Measurements from ENCODE around the gene CYP27A1.
A peak's percentile ranks its signal among the peaks of the same experiment; 100 is the strongest.

Gene CYP27A1

DNA sequence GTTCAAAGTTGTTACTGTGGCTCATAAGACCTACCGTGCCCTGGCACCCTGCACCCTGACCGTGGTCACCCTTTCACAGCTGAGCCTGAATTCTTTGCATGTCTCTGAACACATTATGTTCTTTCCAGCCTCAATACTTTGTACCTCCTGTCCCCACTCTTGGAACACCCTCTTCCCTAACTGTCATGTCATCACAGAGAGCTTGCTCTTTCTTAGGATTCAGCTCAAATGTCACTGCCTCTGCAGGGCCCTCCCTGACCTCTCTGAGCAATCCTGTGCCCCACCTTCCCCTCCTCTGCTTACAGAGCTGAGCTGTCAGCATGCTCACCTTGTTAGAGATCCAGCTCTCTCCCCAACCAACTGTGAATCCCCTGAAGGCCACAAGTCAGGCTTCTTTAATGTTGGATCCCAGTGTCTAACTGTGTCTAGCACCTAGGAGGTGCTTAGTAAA, 34.6 kb downstream of the CYP27A1 start:
- H3K4me3 Mint-ChIP-seq, result no peak overlapping the region
- ATAC-seq (replicated peaks; ENCODE audit: extremely low read depth, poor library complexity, severe bottlenecking) (no peak), DNase-seq (ENCODE audit: low spot score in 2 of 2) (no peak)
- H3K9me3 Mint-ChIP-seq, result no peaks in the 10 kb centered on the region
- H3K27me3 Mint-ChIP-seq, result peaks cover 68% of the 10 kb centered on the region
- H3K27ac Mint-ChIP-seq (ENCODE audit: low read depth), result no peak overlapping the region
- no peaks in the 10 kb centered on the region for H3K4me1 Mint-ChIP-seq
- peaks cover 2% of the 10 kb centered on the region for H3K36me3 Mint-ChIP-seq (ENCODE audit: insufficient read depth)

DNA sequence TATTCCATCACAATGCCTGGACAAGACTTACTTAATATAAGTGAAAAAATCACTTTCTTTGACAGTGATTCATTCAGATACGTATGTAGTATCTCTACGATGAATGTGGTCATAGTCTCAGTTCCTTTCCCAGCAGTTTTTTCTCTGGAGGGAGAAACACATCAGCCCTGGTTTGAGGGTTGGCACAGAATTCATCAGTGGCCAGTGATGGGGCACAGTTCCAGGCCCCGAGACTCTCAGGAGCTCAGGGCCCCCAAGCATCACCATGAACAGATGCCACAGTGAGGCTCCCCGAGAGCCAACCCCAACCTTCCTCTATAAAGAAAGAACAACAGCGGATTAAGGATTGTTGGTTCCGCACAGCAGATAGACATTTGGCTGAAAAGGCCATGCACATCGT, 37.1 kb downstream of the CYP27A1 start:
- Mint-ChIP-seq H3K4me3 (no peak overlapping the region), H3K27me3 (peaks cover 68% of the 10 kb centered on the region), H3K4me1 (no peaks in the 10 kb centered on the region), H3K9me3 (no peaks in the 10 kb centered on the region), H3K27ac (ENCODE audit: low read depth) (no peak overlapping the region), H3K36me3 (ENCODE audit: insufficient read depth) (peaks cover 2% of the 10 kb centered on the region)
- no peak for ATAC-seq (replicated peaks; ENCODE audit: extremely low read depth, poor library complexity, severe bottlenecking)
- no peak for DNase-seq (ENCODE audit: low spot score in 2 of 2)

DNA sequence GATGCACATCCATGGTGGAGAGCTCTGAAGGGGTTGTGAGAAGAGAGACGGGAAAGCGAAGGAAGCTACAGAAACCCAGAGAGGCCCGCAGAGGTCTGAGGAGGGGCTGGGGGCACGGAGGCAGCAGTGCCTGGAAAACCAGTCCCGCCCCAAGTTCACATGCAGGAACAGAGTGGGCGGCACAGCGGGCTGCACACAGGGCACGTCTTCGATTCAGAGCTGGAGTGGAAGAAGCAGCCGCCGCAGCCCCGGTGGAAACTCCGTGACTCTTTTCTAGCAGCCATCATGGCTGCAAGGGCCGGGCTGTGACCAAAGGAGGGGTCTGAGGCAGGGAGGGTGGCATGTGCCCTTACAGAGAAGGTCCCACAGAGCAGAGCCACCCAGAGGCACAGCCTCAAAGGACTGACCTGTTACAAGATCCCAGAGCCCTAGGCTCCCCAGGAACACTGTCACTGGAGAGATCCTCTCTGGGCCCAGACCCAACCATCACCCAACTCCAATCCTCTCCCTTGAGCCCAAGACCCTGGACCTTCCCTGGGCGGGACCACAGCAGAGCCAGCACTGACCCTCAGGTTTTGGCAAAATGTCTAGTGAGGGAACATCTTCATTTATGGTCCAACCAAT, 38.9 kb downstream of the CYP27A1 start:
- Mint-ChIP-seq H3K9me3 (no peaks in the 10 kb centered on the region), H3K27me3 (peaks cover 66% of the 10 kb centered on the region), H3K4me3 (no peak overlapping the region), H3K27ac (ENCODE audit: low read depth) (no peak overlapping the region), H3K36me3 (ENCODE audit: insufficient read depth) (peaks cover 2% of the 10 kb centered on the region), H3K4me1 (no peaks in the 10 kb centered on the region)
- ATAC-seq (replicated peaks; ENCODE audit: extremely low read depth, poor library complexity, severe bottlenecking) (no peak), DNase-seq (ENCODE audit: low spot score in 2 of 2) (no peak)

DNA sequence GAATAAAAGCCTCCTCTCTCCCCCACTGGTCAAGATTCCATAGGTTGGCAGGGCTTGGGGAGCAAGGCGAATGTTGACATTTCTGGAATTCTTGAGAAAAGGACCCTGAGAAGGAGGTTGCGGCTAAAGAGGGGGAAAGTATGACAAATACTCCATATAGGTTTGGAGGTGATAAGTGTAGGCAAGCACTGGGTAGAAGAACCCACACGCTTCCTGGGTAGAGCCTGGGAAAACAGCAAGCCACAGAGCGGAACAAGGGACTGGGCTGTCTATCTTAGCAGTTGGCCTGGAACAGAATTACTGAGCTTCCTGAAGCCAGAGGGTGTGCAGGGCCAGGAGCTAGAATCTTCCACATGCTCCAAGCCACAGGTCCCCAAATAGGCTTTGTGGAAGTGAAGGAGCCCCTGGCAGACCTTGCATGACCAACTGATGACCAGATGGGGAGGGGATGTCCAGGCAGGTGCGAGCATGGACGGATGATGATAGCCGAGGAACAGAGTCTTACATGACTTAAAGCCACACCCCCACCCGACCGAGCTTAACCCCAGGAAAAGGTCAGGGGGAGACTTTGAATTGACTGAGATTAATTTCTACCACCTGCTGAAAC, 39.8 kb downstream of the CYP27A1 start:
- ATAC-seq (replicated peaks; ENCODE audit: extremely low read depth, poor library complexity, severe bottlenecking) (no peak), DNase-seq (ENCODE audit: low spot score in 2 of 2) (no peak)
- no peak overlapping the region for H3K27ac Mint-ChIP-seq (ENCODE audit: low read depth)
- peaks cover 66% of the 10 kb centered on the region for H3K27me3 Mint-ChIP-seq
- H3K4me3 Mint-ChIP-seq, result no peak overlapping the region
- no peaks in the 10 kb centered on the region for H3K4me1 Mint-ChIP-seq
- H3K36me3 Mint-ChIP-seq (ENCODE audit: insufficient read depth), result peaks cover 2% of the 10 kb centered on the region
- H3K9me3 Mint-ChIP-seq, result no peaks in the 10 kb centered on the region

DNA sequence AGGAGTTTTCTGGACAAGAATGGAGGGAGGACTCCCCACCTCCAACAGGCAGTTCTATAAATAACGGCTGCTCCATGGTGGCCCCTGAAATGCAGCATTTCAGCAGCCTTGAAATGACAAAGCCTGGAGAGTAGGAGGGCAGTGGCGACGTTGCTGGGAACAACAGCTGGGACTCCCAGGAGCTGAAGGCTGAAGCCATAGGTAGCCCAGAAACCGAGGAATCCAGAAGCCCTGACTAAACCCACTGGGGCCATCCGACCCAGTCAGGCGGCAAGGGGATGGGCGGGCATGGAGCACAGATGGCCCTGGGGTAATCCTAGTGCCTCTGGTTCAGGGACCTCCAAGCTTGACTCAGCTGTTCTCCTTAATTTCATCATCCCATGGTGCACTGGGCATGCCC, 40.7 kb downstream of the CYP27A1 start:
- Mint-ChIP-seq H3K4me3 (no peak overlapping the region), H3K36me3 (ENCODE audit: insufficient read depth) (peaks cover 2% of the 10 kb centered on the region), H3K27ac (ENCODE audit: low read depth) (no peak overlapping the region), H3K9me3 (no peaks in the 10 kb centered on the region), H3K27me3 (peaks cover 66% of the 10 kb centered on the region), H3K4me1 (no peaks in the 10 kb centered on the region)
- no peak for DNase-seq (ENCODE audit: low spot score in 2 of 2)
- no peak for ATAC-seq (replicated peaks; ENCODE audit: extremely low read depth, poor library complexity, severe bottlenecking)

DNA sequence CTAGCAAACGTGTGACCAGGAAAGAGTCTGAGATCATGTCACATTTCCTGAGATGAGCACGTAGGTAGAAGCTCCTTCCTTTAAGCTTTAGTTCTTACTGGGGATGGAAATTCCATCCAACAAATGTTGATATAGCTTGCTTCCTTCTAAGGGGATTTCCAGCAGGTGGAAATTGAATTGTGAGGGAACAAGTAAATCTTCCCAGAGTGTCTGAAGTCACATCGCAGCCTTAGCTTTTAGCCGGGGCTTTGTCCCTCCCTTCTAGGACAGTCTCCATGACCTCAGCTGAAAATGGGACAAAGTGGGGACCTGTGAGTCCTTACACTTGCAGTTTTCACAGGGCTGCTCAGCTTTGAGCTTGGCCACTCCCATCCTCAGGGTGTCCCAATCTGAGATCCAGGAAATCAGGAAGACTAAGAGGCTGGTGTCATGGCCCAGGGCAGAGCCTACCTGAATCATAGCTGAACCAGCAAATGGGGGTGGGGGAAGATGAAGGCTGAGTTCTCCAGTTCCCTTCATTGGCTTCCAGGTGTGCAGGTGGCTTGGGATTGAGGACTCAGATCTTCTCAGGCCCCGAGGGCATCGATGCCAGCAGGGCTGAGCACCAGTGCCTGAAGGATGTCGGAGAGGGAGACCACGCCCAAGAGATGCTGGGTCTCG, 41.4 kb downstream of the CYP27A1 start:
- Mint-ChIP-seq H3K4me1 (no peaks in the 10 kb centered on the region), H3K27ac (ENCODE audit: low read depth) (peak overlapping the region; percentile 74), H3K27me3 (peaks cover 66% of the 10 kb centered on the region), H3K9me3 (no peaks in the 10 kb centered on the region), H3K4me3 (no peak overlapping the region), H3K36me3 (ENCODE audit: insufficient read depth) (peaks cover 2% of the 10 kb centered on the region)
- DNase-seq (ENCODE audit: low spot score in 2 of 2), result no peak
- no peak for ATAC-seq (replicated peaks; ENCODE audit: extremely low read depth, poor library complexity, severe bottlenecking)

DNA sequence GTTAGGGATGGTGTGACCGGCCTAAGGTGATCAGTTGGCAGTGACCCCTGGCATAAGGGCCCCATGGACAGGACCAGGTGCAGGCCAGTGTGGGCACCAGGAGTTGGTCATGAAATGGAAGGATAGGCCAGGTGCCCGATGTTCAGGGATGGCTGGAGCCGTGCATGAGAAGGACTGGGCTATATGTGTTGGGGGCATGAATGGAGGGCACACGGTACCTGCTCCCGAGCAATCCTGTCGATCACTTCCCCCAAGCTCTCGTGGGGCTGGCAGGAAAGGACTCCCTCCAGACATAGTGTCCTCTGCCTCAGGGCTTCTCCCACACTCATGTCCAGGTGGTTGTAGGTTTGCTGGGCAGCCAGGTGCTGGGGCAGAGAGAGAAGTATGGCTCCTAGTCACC, 42.1 kb downstream of the CYP27A1 start:
- ATAC-seq (replicated peaks; ENCODE audit: extremely low read depth, poor library complexity, severe bottlenecking) (no peak), DNase-seq (ENCODE audit: low spot score in 2 of 2) (no peak)
- H3K4me3 Mint-ChIP-seq, result no peak overlapping the region
- peaks cover 69% of the 10 kb centered on the region for H3K27me3 Mint-ChIP-seq
- H3K27ac Mint-ChIP-seq (ENCODE audit: low read depth), result peak overlapping the region; percentile 74
- H3K4me1 Mint-ChIP-seq, result no peaks in the 10 kb centered on the region
- peaks cover 2% of the 10 kb centered on the region for H3K36me3 Mint-ChIP-seq (ENCODE audit: insufficient read depth)
- H3K9me3 Mint-ChIP-seq, result no peaks in the 10 kb centered on the region

DNA sequence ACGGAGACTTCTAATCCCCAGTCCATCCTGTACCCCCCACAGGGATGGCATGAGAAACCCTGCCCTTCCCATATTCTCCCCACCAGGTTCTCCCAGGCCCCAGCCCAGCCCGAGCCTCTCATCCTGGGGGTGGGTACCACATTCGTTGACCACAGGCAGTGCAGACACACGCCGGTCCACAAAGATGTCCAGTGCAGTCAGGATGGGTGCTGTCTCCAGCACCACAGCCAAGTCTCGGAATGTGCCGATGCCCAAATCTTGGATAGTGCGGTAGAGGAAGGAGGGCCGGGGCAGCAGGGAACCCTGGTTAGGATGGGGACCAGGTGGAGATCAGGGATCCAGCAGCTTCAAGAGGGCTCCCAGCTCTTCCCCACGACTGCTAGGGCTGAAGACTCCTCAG, 44.8 kb downstream of the CYP27A1 start:
- ATAC-seq (replicated peaks; ENCODE audit: extremely low read depth, poor library complexity, severe bottlenecking), result no peak
- H3K27me3 Mint-ChIP-seq, result peaks cover 67% of the 10 kb centered on the region

DNA sequence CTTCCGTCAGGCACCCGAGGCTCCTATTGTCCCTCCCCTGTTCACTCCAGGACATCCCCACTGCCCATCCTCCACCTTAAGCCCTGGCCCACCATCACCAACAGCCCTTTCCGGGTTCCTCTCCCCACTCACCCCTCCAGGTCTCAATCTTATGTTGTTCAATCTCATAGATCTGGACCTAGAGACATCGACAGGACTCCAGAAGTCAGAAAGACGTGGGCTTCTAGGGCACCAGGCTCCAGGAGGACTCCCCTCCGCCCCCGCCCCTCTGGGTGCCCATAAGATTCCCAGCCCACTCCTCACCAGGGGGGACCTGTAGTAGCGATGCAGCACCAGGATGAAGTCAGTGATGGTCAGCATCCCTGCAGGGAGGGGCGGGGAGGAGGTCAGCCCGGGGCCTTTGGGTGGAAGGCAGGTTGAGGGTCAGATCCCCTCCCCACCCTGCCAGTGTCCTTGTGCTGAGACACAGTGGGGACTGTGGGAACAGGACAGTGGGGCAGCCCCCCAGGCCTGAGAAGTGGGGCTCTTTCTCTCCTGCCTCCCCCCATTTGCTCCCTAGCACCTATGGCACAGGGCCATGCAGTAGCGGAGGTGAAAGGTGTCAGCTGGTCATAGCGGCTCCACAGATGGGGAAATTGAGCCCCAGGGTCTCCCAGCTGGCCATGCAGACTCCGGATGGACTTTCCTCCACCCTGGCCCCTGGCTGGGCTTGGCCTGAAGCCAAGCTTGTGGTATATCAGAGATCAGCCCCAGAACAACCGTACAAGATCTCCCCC, 45.9 kb downstream of the CYP27A1 start:
- H3K4me3 Mint-ChIP-seq, result no peak overlapping the region
- H3K9me3 Mint-ChIP-seq, result no peaks in the 10 kb centered on the region
- ATAC-seq (replicated peaks; ENCODE audit: extremely low read depth, poor library complexity, severe bottlenecking) (no peak), DNase-seq (ENCODE audit: low spot score in 2 of 2) (no peak)
- H3K4me1 Mint-ChIP-seq, result no peaks in the 10 kb centered on the region
- no peak overlapping the region for H3K27ac Mint-ChIP-seq (ENCODE audit: low read depth)
- peaks cover 67% of the 10 kb centered on the region for H3K27me3 Mint-ChIP-seq
- no peaks in the 10 kb centered on the region for H3K36me3 Mint-ChIP-seq (ENCODE audit: insufficient read depth)

More for the DNA sequence above, 44.8 kb downstream of the CYP27A1 start:
- no peak for DNase-seq (ENCODE audit: low spot score in 2 of 2)
- Mint-ChIP-seq H3K9me3 (no peaks in the 10 kb centered on the region), H3K4me1 (no peaks in the 10 kb centered on the region), H3K36me3 (ENCODE audit: insufficient read depth) (no peaks in the 10 kb centered on the region), H3K27ac (ENCODE audit: low read depth) (no peak overlapping the region), H3K4me3 (no peak overlapping the region)

DNA sequence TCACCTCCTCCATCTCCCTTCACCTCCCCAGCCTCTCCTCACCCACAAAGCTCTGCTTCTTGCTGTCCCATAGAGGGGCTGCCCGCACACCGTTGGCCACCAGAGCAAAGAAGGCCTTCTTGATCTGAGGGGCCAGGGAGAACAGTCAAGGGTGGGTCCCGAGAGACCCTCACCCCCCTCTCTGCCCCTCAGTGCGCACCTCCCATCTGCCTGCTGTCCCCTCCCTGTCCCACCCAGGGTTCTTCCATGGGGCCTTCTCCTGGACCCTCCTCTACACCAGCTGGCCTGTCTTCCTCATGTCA, 46.5 kb downstream of the CYP27A1 start:
- DNase-seq (ENCODE audit: low spot score in 2 of 2) (no peak), ATAC-seq (replicated peaks; ENCODE audit: extremely low read depth, poor library complexity, severe bottlenecking) (no peak)
- Mint-ChIP-seq H3K4me1 (no peaks in the 10 kb centered on the region), H3K9me3 (no peaks in the 10 kb centered on the region), H3K27ac (ENCODE audit: low read depth) (no peak overlapping the region), H3K36me3 (ENCODE audit: insufficient read depth) (no peaks in the 10 kb centered on the region), H3K27me3 (peaks cover 67% of the 10 kb centered on the region), H3K4me3 (no peak overlapping the region)

DNA sequence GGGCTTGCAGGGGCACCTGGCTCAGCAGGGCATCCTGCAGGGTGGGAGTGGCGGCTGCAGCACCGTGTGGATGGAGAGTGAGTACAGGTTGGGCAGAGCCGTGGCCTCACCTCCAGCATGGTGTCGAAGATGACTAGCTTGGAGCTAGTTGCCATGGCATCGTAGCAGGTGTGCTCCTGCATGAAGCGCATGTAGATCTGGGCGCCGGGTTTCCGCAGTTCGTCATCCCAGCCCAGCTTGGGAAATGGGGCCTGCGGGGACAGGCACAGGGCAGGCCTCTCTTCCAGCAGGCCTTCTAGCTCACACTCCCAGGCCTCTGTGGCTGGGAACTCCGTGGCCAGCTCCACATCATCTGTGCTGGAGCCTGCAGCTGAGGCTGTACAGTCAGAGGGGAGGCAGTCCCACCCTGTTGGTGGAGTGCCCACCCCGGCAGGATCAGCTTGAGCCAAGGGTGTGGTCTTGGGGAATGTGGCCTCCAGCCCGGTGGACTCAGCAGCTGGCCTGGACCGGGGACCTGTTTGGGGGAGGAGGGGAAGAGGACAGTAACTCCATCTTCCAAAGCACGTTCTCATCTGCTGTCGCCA, 48.0 kb downstream of the CYP27A1 start:
- H3K4me3 Mint-ChIP-seq, result no peak overlapping the region
- no peak overlapping the region for H3K27ac Mint-ChIP-seq (ENCODE audit: low read depth)
- ATAC-seq (replicated peaks; ENCODE audit: extremely low read depth, poor library complexity, severe bottlenecking) (no peak), DNase-seq (ENCODE audit: low spot score in 2 of 2) (no peak)
- H3K4me1 Mint-ChIP-seq, result no peaks in the 10 kb centered on the region
- no peaks in the 10 kb centered on the region for H3K9me3 Mint-ChIP-seq
- H3K27me3 Mint-ChIP-seq, result peaks cover 64% of the 10 kb centered on the region
- H3K36me3 Mint-ChIP-seq (ENCODE audit: insufficient read depth), result no peaks in the 10 kb centered on the region

DNA sequence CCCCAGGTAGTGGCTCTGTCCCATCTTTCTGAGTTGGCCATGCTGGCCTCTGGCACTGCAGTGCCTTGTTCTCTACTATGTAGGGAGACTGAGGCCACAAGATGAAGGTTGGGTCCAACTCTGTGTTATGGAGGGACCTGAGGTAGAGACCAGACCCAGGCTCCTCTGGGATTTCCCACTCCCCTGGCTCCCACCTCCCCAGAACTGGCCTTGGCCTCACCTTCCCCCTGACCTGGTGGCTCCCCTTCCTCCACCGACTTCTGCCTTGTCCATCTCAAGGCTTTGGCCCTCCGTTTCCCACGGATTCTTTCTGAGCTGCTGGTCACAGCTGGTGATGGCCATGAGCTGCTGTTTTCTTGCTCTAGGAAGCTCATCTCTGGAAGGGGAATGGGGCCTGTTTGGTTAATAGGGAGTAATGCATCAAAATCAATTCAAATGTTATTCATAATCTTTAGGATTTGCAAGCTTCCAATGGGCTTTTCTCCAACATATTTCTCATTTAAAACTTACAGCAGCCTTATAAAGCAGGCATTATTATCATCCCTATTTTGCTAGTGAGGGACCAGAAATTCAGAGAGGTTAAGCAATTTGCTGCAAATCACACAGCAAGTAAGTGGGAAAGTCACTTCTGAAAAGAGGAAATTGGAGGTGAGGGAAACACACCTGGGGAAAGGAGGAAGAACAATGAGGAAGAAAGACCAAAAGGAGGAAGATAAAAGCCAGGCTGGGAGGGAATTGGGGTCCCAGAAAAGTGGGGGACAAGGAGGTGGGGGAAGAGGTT, 48.8 kb downstream of the CYP27A1 start:
- DNase-seq (ENCODE audit: low spot score in 2 of 2) (no peak), ATAC-seq (replicated peaks; ENCODE audit: extremely low read depth, poor library complexity, severe bottlenecking) (no peak)
- no peaks in the 10 kb centered on the region for H3K9me3 Mint-ChIP-seq
- H3K36me3 Mint-ChIP-seq (ENCODE audit: insufficient read depth), result no peaks in the 10 kb centered on the region
- no peak overlapping the region for H3K4me3 Mint-ChIP-seq
- H3K27ac Mint-ChIP-seq (ENCODE audit: low read depth), result no peak overlapping the region
- H3K27me3 Mint-ChIP-seq, result peaks cover 64% of the 10 kb centered on the region
- no peaks in the 10 kb centered on the region for H3K4me1 Mint-ChIP-seq
